WTC11 (cell line): ENCODE measurements around the gene SLC34A1.

Source experiments
- ATF6 ChIP-seq: sonication (generic); formaldehyde crosslinking; IDR thresholded peaks from 2 replicates; pipeline ENCODE4 v1.8.1; 2023; ENCODE audit warnings: mild to moderate bottlenecking, missing genetic modification reagents
- HMGA2 ChIP-seq: fragments of 250-450 bp; sonication (Bioruptor Pico); IDR thresholded peaks from 2 replicates; pipeline ENCODE4 v1.4.0; 2021; ENCODE audit warnings: mild to moderate bottlenecking, moderate library complexity
- HMGXB4 ChIP-seq: sonication (generic); formaldehyde crosslinking; IDR thresholded peaks from 2 replicates; pipeline ENCODE4 v1.8.1; 2023; ENCODE audit warnings: mild to moderate bottlenecking, moderate library complexity, missing genetic modification reagents
- JUN ChIP-seq: sonication (generic); formaldehyde crosslinking; IDR thresholded peaks from 2 replicates; pipeline ENCODE4 v1.8.0; 2023; ENCODE audit warnings: mild to moderate bottlenecking, missing genetic modification reagents
- NFE2L1 ChIP-seq: sonication (generic); formaldehyde crosslinking; IDR thresholded peaks from 2 replicates; pipeline ENCODE4 v1.8.1; 2023; ENCODE audit warnings: missing genetic modification reagents
- NFYB ChIP-seq: sonication (generic); formaldehyde crosslinking; conservative IDR thresholded peaks from 2 replicates; pipeline ENCODE4 v1.8.0; 2022; ENCODE audit warnings: low read depth, missing genetic modification reagents
- TP53 ChIP-seq: sonication (generic); formaldehyde crosslinking; IDR thresholded peaks from 2 replicates; pipeline ENCODE4 v1.8.1; 2023; ENCODE audit warnings: mild to moderate bottlenecking, missing genetic modification reagents
- ZMAT4 ChIP-seq: fragments of 250-450 bp; sonication (Bioruptor Pico); IDR thresholded peaks from 2 replicates; pipeline ENCODE4 v1.9.0; 2021; ENCODE audit warnings: mild to moderate bottlenecking
- TF ChIP-seq, protein P1 (sequence below): fragments of 200-600 bp; IDR thresholded peaks from 2 replicates; pipeline ENCODE4 v1.8.0; 2022; ENCODE audit warnings: antibody characterized with exemption
- TF ChIP-seq, protein P2 (sequence below): sonication (generic); formaldehyde crosslinking; IDR thresholded peaks from 2 replicates; pipeline ENCODE4 v1.8.0; 2022; ENCODE audit warnings: mild to moderate bottlenecking, missing genetic modification reagents
- TF ChIP-seq, protein P3 (sequence below): sonication (generic); formaldehyde crosslinking; IDR thresholded peaks from 2 replicates; pipeline ENCODE4 v1.8.1; 2023; ENCODE audit warnings: mild to moderate bottlenecking, missing genetic modification reagents, moderate library complexity
- TF ChIP-seq, protein P4 (sequence below): fragments of 250-450 bp; sonication (Bioruptor Pico); IDR thresholded peaks from 2 replicates; pipeline ENCODE4 v1.9.0; 2021; ENCODE audit warnings: mild to moderate bottlenecking
- TF ChIP-seq, protein P5 (sequence below): sonication (generic); formaldehyde crosslinking; IDR thresholded peaks from 2 replicates; pipeline ENCODE4 v1.8.0; 2023; ENCODE audit warnings: missing genetic modification reagents

GRCh38 chr5:177445917-177446199 lies 61.6 kb downstream of the SLC34A1 start:
- TF ChIP-seq, protein P1, sequence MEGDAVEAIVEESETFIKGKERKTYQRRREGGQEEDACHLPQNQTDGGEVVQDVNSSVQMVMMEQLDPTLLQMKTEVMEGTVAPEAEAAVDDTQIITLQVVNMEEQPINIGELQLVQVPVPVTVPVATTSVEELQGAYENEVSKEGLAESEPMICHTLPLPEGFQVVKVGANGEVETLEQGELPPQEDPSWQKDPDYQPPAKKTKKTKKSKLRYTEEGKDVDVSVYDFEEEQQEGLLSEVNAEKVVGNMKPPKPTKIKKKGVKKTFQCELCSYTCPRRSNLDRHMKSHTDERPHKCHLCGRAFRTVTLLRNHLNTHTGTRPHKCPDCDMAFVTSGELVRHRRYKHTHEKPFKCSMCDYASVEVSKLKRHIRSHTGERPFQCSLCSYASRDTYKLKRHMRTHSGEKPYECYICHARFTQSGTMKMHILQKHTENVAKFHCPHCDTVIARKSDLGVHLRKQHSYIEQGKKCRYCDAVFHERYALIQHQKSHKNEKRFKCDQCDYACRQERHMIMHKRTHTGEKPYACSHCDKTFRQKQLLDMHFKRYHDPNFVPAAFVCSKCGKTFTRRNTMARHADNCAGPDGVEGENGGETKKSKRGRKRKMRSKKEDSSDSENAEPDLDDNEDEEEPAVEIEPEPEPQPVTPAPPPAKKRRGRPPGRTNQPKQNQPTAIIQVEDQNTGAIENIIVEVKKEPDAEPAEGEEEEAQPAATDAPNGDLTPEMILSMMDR = no peak
- no peak for TF ChIP-seq JUN (CRISPR knock-in tag)
- TF ChIP-seq ATF6 (CRISPR knock-in tag) = no peak
- TF ChIP-seq NFYB = no peak
- TF ChIP-seq, protein P2, sequence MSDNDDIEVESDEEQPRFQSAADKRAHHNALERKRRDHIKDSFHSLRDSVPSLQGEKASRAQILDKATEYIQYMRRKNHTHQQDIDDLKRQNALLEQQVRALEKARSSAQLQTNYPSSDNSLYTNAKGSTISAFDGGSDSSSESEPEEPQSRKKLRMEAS (CRISPR knock-in tag) = no peak
- TF ChIP-seq, protein P3, sequence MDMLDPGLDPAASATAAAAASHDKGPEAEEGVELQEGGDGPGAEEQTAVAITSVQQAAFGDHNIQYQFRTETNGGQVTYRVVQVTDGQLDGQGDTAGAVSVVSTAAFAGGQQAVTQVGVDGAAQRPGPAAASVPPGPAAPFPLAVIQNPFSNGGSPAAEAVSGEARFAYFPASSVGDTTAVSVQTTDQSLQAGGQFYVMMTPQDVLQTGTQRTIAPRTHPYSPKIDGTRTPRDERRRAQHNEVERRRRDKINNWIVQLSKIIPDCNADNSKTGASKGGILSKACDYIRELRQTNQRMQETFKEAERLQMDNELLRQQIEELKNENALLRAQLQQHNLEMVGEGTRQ (CRISPR knock-in tag) = no peak
- TF ChIP-seq, protein P4, sequence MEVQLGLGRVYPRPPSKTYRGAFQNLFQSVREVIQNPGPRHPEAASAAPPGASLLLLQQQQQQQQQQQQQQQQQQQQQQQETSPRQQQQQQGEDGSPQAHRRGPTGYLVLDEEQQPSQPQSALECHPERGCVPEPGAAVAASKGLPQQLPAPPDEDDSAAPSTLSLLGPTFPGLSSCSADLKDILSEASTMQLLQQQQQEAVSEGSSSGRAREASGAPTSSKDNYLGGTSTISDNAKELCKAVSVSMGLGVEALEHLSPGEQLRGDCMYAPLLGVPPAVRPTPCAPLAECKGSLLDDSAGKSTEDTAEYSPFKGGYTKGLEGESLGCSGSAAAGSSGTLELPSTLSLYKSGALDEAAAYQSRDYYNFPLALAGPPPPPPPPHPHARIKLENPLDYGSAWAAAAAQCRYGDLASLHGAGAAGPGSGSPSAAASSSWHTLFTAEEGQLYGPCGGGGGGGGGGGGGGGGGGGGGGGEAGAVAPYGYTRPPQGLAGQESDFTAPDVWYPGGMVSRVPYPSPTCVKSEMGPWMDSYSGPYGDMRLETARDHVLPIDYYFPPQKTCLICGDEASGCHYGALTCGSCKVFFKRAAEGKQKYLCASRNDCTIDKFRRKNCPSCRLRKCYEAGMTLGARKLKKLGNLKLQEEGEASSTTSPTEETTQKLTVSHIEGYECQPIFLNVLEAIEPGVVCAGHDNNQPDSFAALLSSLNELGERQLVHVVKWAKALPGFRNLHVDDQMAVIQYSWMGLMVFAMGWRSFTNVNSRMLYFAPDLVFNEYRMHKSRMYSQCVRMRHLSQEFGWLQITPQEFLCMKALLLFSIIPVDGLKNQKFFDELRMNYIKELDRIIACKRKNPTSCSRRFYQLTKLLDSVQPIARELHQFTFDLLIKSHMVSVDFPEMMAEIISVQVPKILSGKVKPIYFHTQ = no peak
- TF ChIP-seq NFE2L1 (CRISPR knock-in tag) = no peak
- no peak for TF ChIP-seq HMGA2
- no peak for TF ChIP-seq TP53 (CRISPR knock-in tag)
- TF ChIP-seq ZMAT4 (CRISPR knock-in tag) = no peak
- TF ChIP-seq, protein P5, sequence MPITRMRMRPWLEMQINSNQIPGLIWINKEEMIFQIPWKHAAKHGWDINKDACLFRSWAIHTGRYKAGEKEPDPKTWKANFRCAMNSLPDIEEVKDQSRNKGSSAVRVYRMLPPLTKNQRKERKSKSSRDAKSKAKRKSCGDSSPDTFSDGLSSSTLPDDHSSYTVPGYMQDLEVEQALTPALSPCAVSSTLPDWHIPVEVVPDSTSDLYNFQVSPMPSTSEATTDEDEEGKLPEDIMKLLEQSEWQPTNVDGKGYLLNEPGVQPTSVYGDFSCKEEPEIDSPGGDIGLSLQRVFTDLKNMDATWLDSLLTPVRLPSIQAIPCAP (CRISPR knock-in tag) = no peak
- TF ChIP-seq HMGXB4 (CRISPR knock-in tag) = no peak
